SIG-M5 treated with dmso at 0.1 percent for 504 hours (cell line): ENCODE results near the gene MAGED2.
"Not testable (repeated sequence)": the region's sequence is repeated elsewhere in the genome, so short reads cannot be mapped to it uniquely, and the experiment has no call there.

ENCODE experiments used
- DNase-seq: peaks from one replicate; lab custom pipeline; 2025; ENCODE audit not compliant: unreplicated experiment; lab: John Stamatoyannopoulos, UW

Gene MAGED2

GRCh38 chrX:54818221-54818620, 10.7 kb downstream of the MAGED2 start:
- no peak for DNase-seq

GRCh38 chrX:54819201-54819600, 11.7 kb downstream of the MAGED2 start:
- no peak for DNase-seq

GRCh38 chrX:54820737-54821136, 13.2 kb downstream of the MAGED2 start:
- DNase-seq: no peak

GRCh38 chrX:54821310-54821709, 13.8 kb downstream of the MAGED2 start:
- no peak for DNase-seq

- no peak for DNase-seq
These were observed 16.6 kb downstream of the MAGED2 start for GRCh38 chrX:54824195-54824594.

GRCh38 chrX:54824722-54825121, 17.2 kb downstream of the MAGED2 start:
- no peak for DNase-seq

GRCh38 chrX:54825716-54826438, 18.3 kb downstream of the MAGED2 start:
- DNase-seq: no peak

GRCh38 chrX:54826598-54826997, 19.1 kb downstream of the MAGED2 start:
- DNase-seq: no peak

GRCh38 chrX:54838583-54838982, 31.0 kb downstream of the MAGED2 start:
- DNase-seq: no peak

GRCh38 chrX:54841184-54841874, 33.8 kb downstream of the MAGED2 start:
- DNase-seq: not testable (repeated sequence)

GRCh38 chrX:54842607-54843006, 35.1 kb downstream of the MAGED2 start:
- DNase-seq: no peak

- no peak for DNase-seq
These were observed 35.5 kb downstream of the MAGED2 start for GRCh38 chrX:54843050-54843449.

- not testable (repeated sequence) for DNase-seq
These were observed 40.2 kb downstream of the MAGED2 start for GRCh38 chrX:54847700-54848099.

- DNase-seq: no peak
These were observed 57.7 kb downstream of the MAGED2 start for GRCh38 chrX:54865208-54865607.
